Measurements from ENCODE around the gene SYTL1. TPM values are rescaled to one million over a fixed set of nuclear protein-coding genes. Genes with fewer than 3 reads are reported as not detected.

SYTL1 gene
- total and polyA plus RNA-seq, 4 donors: 0.59 to 3.6 (median 0.99) TPM

DNA sequence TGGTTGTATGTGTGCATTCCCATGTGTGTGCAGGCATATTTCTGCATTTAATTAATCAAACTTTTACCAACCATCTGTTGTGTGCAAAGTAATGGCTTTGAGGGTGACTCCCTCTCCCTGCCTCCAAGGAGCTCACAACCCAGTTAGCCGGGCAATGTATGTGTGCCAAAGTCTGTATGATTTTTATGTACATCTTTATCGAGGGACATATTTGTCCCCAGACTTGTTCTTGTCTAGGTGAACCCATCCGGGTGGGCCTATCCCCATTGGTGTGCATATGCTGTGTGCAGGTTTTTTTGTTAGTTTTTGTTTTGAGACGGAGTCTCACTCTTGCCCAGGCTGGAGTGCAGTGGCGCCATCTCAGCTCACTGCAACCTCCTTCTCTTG is 1.8 kb downstream of the SYTL1 start:
- Histone ChIP-seq H3K4me3 (ENCODE audit: low read depth, low read length) (no peak overlapping the region), H3K36me3 (ENCODE audit: control insufficient read depth, insufficient read depth, low read length) (peaks cover 24% of the 10 kb centered on the region), H3K27me3 (ENCODE audit: control insufficient read depth, insufficient read depth, low read length) (peaks cover 6% of the 10 kb centered on the region), H3K27ac (ENCODE audit: low read depth, low read length) (no peak overlapping the region), H3K4me1 (ENCODE audit: control insufficient read depth, insufficient read depth, low read length) (no peaks in the 10 kb centered on the region), H3K9me3 (ENCODE audit: control insufficient read depth, insufficient read depth, low read length) (no peaks in the 10 kb centered on the region)
- 100% methylated on average over 2 of the region's 5 CpGs for WGBS (ENCODE audit: insufficient coverage)
- DNase-seq (ENCODE audit: low read depth in 4 of 6, low spot score in 6 of 6): no peak

DNA sequence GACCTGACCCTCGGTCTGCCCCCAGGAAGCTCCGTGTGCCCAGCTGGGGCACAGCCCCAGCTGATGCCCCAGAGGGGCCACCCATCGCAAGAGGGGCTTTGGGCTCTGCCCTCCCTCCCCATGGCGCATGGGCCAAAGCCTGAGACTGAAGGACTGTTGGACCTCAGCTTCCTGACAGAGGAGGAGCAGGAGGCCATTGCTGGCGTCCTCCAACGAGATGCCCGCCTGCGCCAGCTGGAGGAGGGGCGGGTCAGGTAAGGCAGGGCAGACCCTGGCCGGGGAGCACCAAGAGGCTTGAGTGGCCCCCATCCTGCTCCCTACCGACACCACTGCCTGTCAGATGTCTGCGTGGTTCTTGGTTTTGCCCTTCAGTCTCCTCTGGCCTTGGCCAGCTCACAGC is 3.5 kb downstream of the SYTL1 start:
- Histone ChIP-seq H3K4me1 (ENCODE audit: control insufficient read depth, insufficient read depth, low read length) (peaks cover 13% of the 10 kb centered on the region), H3K36me3 (ENCODE audit: control insufficient read depth, insufficient read depth, low read length) (peaks cover 15% of the 10 kb centered on the region), H3K9me3 (ENCODE audit: control insufficient read depth, insufficient read depth, low read length) (no peaks in the 10 kb centered on the region), H3K27ac (ENCODE audit: low read depth, low read length) (no peak overlapping the region), H3K27me3 (ENCODE audit: control insufficient read depth, insufficient read depth, low read length) (peaks cover 22% of the 10 kb centered on the region), H3K4me3 (ENCODE audit: low read depth, low read length) (no peak overlapping the region)
- WGBS (ENCODE audit: insufficient coverage): 88% methylated on average over 12 of the region's 12 CpGs
- DNase-seq (ENCODE audit: low read depth in 4 of 6, low spot score in 6 of 6): no peak

DNA sequence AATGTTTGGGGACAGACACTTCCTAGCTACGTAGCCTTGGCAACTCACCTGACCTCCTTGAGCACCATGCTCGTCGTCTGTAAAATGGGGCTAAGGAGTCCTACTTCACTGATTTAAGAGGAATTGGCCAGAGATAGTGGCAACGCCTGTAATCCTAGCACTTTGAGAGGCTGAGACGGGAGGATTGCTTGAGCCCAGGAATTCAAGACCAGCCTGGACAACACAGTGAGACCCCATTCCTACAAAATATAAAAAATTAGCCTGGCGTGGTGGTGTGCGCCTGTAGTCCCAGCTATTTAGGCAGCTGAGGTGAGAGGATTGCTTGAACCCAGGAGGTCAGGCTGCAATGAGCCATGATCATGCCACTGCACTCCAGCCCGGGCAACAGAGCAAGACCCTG is 4.5 kb downstream of the SYTL1 start:
- H3K4me3 ChIP-seq (ENCODE audit: low read depth, low read length): no peak overlapping the region
- DNase-seq (ENCODE audit: low read depth in 4 of 6, low spot score in 6 of 6): no peak
- no peaks in the 10 kb centered on the region for H3K9me3 ChIP-seq (ENCODE audit: control insufficient read depth, insufficient read depth, low read length)
- H3K36me3 ChIP-seq (ENCODE audit: control insufficient read depth, insufficient read depth, low read length): peaks cover 14% of the 10 kb centered on the region
- no peak overlapping the region for H3K27ac ChIP-seq (ENCODE audit: low read depth, low read length)
- H3K4me1 ChIP-seq (ENCODE audit: control insufficient read depth, insufficient read depth, low read length): peaks cover 24% of the 10 kb centered on the region
- H3K27me3 ChIP-seq (ENCODE audit: control insufficient read depth, insufficient read depth, low read length): peaks cover 33% of the 10 kb centered on the region
- WGBS (ENCODE audit: insufficient coverage): 92% methylated on average over 3 of the region's 8 CpGs

DNA sequence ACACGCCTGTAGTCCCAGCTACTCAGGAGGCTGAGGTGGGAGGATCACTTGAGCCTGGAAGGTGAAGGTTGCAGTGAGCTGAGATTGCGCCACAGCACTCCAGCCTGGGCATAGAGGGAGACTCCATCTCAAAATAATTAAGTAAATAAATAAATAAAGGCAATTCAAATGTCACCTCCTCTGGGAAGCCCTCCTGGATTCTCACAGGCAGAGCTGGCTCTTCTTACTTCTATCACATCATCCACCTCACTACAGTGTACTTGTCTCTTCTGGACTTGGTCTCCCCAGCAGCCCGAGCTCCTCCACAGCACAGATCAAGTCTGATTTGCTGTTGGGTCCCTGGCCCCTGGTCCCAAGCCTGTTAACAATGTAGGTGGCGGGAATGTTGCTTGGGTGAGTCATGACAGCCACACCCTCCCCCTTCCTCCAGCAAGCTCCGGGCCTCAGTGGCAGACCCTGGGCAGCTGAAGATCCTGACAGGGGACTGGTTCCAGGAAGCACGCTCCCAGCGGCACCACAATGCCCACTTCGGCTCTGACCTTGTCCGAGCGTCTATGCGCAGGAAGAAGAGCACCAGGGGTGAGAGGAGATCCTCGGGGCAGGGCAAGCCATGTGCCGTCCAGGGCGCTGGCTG is 5.3 kb downstream of the SYTL1 start:
- peaks cover 28% of the 10 kb centered on the region for H3K4me1 ChIP-seq (ENCODE audit: control insufficient read depth, insufficient read depth, low read length)
- H3K36me3 ChIP-seq (ENCODE audit: control insufficient read depth, insufficient read depth, low read length): peaks cover 7% of the 10 kb centered on the region
- no peaks in the 10 kb centered on the region for H3K9me3 ChIP-seq (ENCODE audit: control insufficient read depth, insufficient read depth, low read length)
- no peak overlapping the region for H3K27ac ChIP-seq (ENCODE audit: low read depth, low read length)
- 91% methylated on average over 10 of the region's 14 CpGs for WGBS (ENCODE audit: insufficient coverage)
- H3K27me3 ChIP-seq (ENCODE audit: control insufficient read depth, insufficient read depth, low read length): peaks cover 37% of the 10 kb centered on the region
- H3K4me3 ChIP-seq (ENCODE audit: low read depth, low read length): no peak overlapping the region
- DNase-seq (ENCODE audit: low read depth in 4 of 6, low spot score in 6 of 6): no peak

DNA sequence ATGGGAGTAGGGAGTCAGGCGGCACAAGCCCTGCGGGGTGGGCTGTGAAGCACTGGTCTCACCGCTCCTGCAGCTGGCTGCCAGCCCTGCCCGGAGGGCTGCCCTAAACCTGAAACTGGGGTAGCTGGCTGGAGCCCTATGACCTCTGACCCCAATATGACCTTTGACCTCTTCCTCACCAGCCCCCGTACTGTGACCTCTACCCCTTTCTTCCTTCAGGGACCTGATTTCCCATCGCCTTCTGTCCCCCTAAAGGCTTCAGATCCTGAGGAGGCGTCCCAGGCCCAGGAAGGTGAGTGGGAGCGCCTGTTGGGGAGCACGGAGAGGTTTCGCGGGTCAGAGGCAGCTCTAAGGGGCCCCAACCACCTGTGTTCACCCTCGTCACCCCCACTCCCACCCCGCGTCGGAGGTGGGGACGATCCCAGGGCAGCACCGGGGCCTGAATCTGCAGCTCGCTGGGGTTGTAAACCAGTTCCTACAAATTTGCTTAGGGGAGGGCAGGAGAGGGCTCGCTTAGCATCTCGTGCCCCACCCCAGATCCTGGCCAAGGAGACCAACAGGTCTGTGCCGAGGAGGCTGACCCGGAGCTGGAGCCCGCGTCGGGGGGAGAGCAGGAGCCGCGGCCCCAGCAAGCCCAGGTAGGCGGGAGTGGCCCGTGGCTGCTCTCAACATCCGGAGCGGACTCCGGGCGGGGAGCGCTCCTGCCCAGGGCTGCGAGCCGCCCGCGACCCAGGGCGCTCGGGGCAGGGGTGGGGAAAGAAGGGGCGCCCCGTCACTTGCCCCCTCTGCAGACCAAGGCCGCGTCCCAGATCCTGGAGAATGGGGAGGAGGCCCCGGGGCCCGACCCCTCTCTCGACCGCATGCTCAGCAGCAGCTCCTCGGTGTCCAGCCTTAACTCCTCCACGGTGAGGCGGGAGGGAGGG is 7.3 kb downstream of the SYTL1 start:
- Histone ChIP-seq H3K27ac (ENCODE audit: low read depth, low read length) (no peak overlapping the region), H3K4me1 (ENCODE audit: control insufficient read depth, insufficient read depth, low read length) (peaks cover 28% of the 10 kb centered on the region), H3K9me3 (ENCODE audit: control insufficient read depth, insufficient read depth, low read length) (no peaks in the 10 kb centered on the region), H3K27me3 (ENCODE audit: control insufficient read depth, insufficient read depth, low read length) (peaks cover 37% of the 10 kb centered on the region), H3K36me3 (ENCODE audit: control insufficient read depth, insufficient read depth, low read length) (peaks cover 8% of the 10 kb centered on the region), H3K4me3 (ENCODE audit: low read depth, low read length) (peak overlapping the region; percentile 9)
- DNase-seq (ENCODE audit: low read depth in 4 of 6, low spot score in 6 of 6): no peak
- WGBS (ENCODE audit: insufficient coverage): 2% methylated on average over 38 of the region's 51 CpGs

DNA sequence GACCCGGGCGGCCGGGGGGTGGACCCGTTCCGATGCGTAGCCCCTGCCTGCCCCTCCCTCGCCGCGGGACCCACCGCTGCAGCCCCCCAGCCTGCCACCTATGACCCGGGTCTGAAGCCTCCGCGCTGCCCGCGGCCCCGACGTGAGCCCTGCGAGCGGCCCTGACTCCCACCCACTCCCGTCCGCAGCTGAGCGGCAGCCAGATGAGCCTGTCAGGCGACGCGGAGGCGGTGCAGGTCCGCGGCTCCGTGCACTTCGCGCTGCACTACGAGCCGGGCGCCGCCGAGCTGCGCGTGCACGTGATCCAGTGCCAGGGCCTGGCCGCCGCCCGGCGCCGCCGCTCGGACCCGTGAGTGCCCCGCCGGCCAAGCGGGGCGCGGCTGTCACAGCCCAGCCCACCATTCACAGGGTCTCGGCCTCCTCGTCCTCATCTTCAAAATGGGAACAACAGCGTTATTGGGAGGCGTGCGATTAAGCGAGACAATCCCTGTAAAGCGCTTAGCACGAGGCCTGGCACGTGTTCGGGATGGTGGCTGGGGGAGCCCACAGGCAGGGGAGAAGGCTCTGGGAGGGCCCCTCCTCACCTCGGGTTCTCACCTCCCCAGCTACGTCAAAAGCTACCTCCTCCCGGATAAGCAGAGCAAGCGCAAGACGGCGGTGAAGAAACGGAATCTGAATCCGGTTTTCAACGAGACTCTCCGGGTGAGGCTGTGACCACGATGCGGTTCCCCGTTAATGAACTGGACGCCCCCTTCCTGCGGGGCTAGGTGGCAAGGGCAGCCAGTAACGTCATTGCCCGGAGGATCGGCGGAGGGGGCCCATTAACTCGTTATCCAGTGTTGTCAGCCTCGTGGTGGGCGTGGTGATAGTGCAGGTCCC is 8.2 kb downstream of the SYTL1 start:
- no peaks in the 10 kb centered on the region for H3K9me3 ChIP-seq (ENCODE audit: control insufficient read depth, insufficient read depth, low read length)
- no peak overlapping the region for H3K27ac ChIP-seq (ENCODE audit: low read depth, low read length)
- peaks cover 37% of the 10 kb centered on the region for H3K27me3 ChIP-seq (ENCODE audit: control insufficient read depth, insufficient read depth, low read length)
- peaks cover 8% of the 10 kb centered on the region for H3K36me3 ChIP-seq (ENCODE audit: control insufficient read depth, insufficient read depth, low read length)
- peaks cover 28% of the 10 kb centered on the region for H3K4me1 ChIP-seq (ENCODE audit: control insufficient read depth, insufficient read depth, low read length)
- peak overlapping the region; percentile 9 for H3K4me3 ChIP-seq (ENCODE audit: low read depth, low read length)
- WGBS (ENCODE audit: insufficient coverage): 2% methylated on average over 82 of the region's 84 CpGs
- peak in 3 of 6 donors; percentile 25 to 79 (median 77) for DNase-seq (ENCODE audit: low read depth in 4 of 6, low spot score in 6 of 6)

DNA sequence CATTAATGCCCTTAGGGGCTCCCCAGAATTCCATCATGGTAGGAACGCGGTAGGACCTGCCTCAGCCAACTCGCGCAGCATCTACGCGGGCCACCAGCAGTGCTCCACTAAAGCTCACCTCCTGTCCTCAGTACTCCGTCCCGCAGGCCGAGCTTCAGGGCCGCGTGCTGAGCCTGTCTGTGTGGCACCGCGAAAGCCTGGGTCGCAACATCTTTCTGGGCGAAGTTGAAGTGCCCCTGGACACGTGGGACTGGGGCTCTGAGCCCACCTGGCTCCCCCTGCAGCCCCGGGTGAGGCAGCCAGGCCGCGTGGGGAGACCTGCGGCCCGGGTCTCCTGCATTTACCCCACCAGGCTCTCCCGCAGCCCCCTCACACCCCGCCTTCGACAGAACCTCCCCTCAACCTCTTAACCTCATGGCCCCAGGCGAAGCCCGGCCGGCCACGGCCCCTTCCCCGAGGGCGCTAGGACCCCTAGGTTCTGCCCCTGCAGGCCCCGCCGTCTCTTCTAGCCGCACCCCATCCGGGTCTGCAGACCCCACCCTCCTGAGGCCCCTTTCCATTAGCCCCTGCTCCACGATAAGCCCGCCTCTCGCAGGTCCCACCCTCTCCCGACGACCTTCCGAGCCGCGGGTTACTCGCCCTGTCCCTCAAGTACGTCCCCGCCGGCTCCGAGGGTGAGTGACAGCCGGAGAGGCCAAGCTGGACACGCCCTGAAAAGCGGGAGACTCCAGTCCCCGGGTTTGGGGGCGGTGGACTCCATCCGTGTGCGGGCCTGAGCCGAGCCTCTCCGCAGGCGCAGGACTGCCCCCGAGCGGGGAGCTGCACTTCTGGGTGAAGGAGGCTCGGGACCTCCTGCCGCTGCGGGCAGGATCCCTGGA is 9.1 kb downstream of the SYTL1 start:
- Histone ChIP-seq H3K36me3 (ENCODE audit: control insufficient read depth, insufficient read depth, low read length) (peaks cover 12% of the 10 kb centered on the region), H3K27me3 (ENCODE audit: control insufficient read depth, insufficient read depth, low read length) (peaks cover 37% of the 10 kb centered on the region), H3K9me3 (ENCODE audit: control insufficient read depth, insufficient read depth, low read length) (no peaks in the 10 kb centered on the region), H3K27ac (ENCODE audit: low read depth, low read length) (no peak overlapping the region), H3K4me3 (ENCODE audit: low read depth, low read length) (peak overlapping the region; percentile 4), H3K4me1 (ENCODE audit: control insufficient read depth, insufficient read depth, low read length) (peaks cover 28% of the 10 kb centered on the region)
- DNase-seq (ENCODE audit: low read depth in 4 of 6, low spot score in 6 of 6): peak in 1 of 6 donors; percentile 48
- WGBS (ENCODE audit: insufficient coverage): 10% methylated on average over 59 of the region's 62 CpGs

DNA sequence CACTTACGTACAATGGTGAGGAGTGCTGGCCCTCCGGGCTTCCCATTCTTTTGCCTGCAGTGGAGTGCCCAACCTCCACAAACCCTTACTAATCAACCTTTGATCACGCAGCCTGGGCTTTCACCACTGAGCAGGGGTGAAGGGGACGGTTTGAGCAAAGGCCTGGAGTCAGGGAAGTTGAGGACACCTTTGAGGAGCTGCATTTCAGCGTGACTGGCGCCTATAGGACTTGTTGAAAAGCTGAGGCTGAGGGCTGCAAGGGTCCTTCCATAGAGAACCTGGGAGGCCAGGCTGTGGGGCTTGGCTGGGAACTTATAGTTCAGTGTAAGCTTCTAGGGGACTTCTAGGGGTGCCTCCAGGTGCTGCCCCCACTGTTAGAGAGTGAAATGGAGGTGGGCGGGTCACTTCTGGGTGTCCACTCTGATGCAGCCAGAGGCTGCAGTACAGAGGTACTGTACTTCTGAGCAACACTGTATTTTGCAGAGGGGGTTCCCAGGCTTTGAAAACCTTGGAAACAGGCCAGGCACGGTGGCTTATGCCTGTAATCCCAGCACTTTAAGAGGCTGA is 9.8 kb downstream of the SYTL1 start:
- WGBS (ENCODE audit: insufficient coverage): 41% methylated on average over 6 of the region's 8 CpGs

More for the DNA sequence above, 9.8 kb downstream of the SYTL1 start:
- no peak overlapping the region for H3K4me3 ChIP-seq (ENCODE audit: low read depth, low read length)
- no peak overlapping the region for H3K27ac ChIP-seq (ENCODE audit: low read depth, low read length)
- peaks cover 28% of the 10 kb centered on the region for H3K4me1 ChIP-seq (ENCODE audit: control insufficient read depth, insufficient read depth, low read length)
- H3K9me3 ChIP-seq (ENCODE audit: control insufficient read depth, insufficient read depth, low read length): no peaks in the 10 kb centered on the region
- H3K36me3 ChIP-seq (ENCODE audit: control insufficient read depth, insufficient read depth, low read length): peaks cover 19% of the 10 kb centered on the region
- no peak for DNase-seq (ENCODE audit: low read depth in 4 of 6, low spot score in 6 of 6)
- H3K27me3 ChIP-seq (ENCODE audit: control insufficient read depth, insufficient read depth, low read length): peaks cover 41% of the 10 kb centered on the region

All from spinal cord (tissue), 10 donors.